Transverse colon (tissue), 4 donors: ENCODE results near the gene CYFIP2. TPM values are rescaled to one million over a fixed set of nuclear protein-coding genes. Genes with fewer than 3 reads are reported as not detected.

Source experiments
- DNase-seq: peaks from one replicate; pipeline ENCODE4 v3.0.0-alpha.2; 2019
- H3K27ac ChIP-seq, 4 donors: fragments of 200-600 bp; sonication (generic); 2 replicates each; pipeline ENCODE4 v1.5.1; 2016 to 2018; ENCODE audit warnings: inconsistent platforms in 4 of 4
- H3K27me3 ChIP-seq: fragments of 200-600 bp; sonication (generic); 2 replicates; pipeline ENCODE4 v1.5.1; 2017; ENCODE audit warnings: inconsistent platforms
- H3K36me3 ChIP-seq, 4 donors: fragments of 200-600 bp; sonication (generic); 2 replicates each; pipeline ENCODE4 v1.5.1; 2017 to 2019; ENCODE audit warnings: inconsistent platforms in 4 of 4
- H3K4me1 ChIP-seq, 4 donors: fragments of 200-600 bp; sonication (generic); 2 replicates each; pipeline ENCODE4 v1.5.1; 2017 to 2020; ENCODE audit warnings: inconsistent platforms in 4 of 4
- H3K4me3 ChIP-seq, 4 donors: fragments of 200-600 bp; sonication (generic); 1 replicate in 1 of 4; 2 replicates in 3 of 4; pipeline versions ENCODE4 v1.5.1 to v1.6.1; 2017 to 2019; ENCODE audit warnings: inconsistent platforms in 4 of 4
- H3K9me3 ChIP-seq, 2 donors: fragments of 200-600 bp; sonication (generic); 2 replicates each; pipeline ENCODE4 v1.5.1; 2017 to 2019; ENCODE audit warnings: inconsistent platforms in 2 of 2
- CTCF ChIP-seq, 5 experiments: fragments of 200-600 bp in 3 of 5; fragments of 450-650 bp in 2 of 5; sonication (generic) in 3 of 5; IDR thresholded peaks; 1 replicate in 2 of 5; 2 replicates in 3 of 5; pipeline ENCODE4 v1.5.1; 2016 to 2017; ENCODE audit warnings: antibody characterized with exemption in 5 of 5, inconsistent platforms in 3 of 5, mild to moderate bottlenecking in 2 of 5, moderate library complexity in 1 of 5
- EP300 ChIP-seq: sonication (generic); formaldehyde crosslinking; IDR thresholded peaks from one replicate; pipeline ENCODE4 v1.6.1; 2017; ENCODE audit warnings: antibody characterized with exemption, low read depth
- POLR2A ChIP-seq: fragments of 450-650 bp; IDR thresholded peaks from one replicate; pipeline ENCODE4 v1.6.1; 2016; ENCODE audit warnings: antibody characterized with exemption, mild to moderate bottlenecking, moderate library complexity
- POLR2AphosphoS5 ChIP-seq, 3 donors: sonication (generic); formaldehyde crosslinking; IDR thresholded peaks; one replicate each; pipeline ENCODE4 v1.6.1; 2016; ENCODE audit warnings: antibody characterized with exemption in 3 of 3
- WGBS, 2 donors: methylation state at CpG; one replicate each; pipeline ENCODE4 v1.1.5; 2018; ENCODE audit warnings: low coverage in 1 of 2; 5-methylcytosine and 5-hydroxymethylcytosine counted together
- in situ Hi-C, 4 donors: fragments of 200-750 bp; cut with MboI; loops; one replicate each; pipeline versions ENCODE4 v1.15.0 to v1.15.1; 2017; ENCODE audit warnings: low sequenced_read_pairs in 3 of 4, low pct_ligation_motif_present in 1 of 4, low pct_unique_long_range_greater_than_20kb in 1 of 4
- intact Hi-C: fragments of 100-400 bp; cut with DNase I; formaldehyde crosslinking; loops from one replicate; pipeline ENCODE4 v1.15.1; 2023; ENCODE audit warnings: low total_unique reads
- total RNA-seq, 4 donors: library from RNA; depleted of rRNA; stranded (reverse); fragments of >200 nt; gene quantifications; one replicate each; pipeline ENCODE4 v1.1.0, GENCODE V29; 2016

The CYFIP2 gene
- total RNA-seq, 4 donors from 2014 or later, result 34.0 to 134 (median 41.6) TPM

GRCh38 chr5:157295247-157295646 is 29.3 kb downstream of the CYFIP2 start:
- intact Hi-C loops (loop anchor here (5.0 kb wide), 1 partner anchor 843 kb away; no protein-coding TSS in a partner anchor), in situ Hi-C loops (no loop called here)
- H3K27me3 ChIP-seq, result no peaks in the 10 kb centered on the region
- no peaks in the 10 kb centered on the region for H3K36me3 ChIP-seq
- H3K4me1 ChIP-seq, result peaks cover 0 to 5% (median 2%) of the 10 kb centered on the region in 4 donors
- H3K4me3 ChIP-seq, result no peak overlapping the region
- WGBS, 2 donors, result 43 to 44% methylated on average over 1 of the region's 1 CpG
- H3K27ac ChIP-seq, result no peak overlapping the region
- no peak for DNase-seq
- no peaks in the 10 kb centered on the region for H3K9me3 ChIP-seq
- TF ChIP-seq POLR2AphosphoS5 (IDR thresholded peaks at IDR 0.05), result no peak
- TF ChIP-seq EP300, result no peak
- TF ChIP-seq POLR2A, result no peak
- no peak for TF ChIP-seq CTCF (IDR thresholded peaks at IDR 0.05)

- intact Hi-C loops, result loop anchor here (10.0 kb wide), 1 partner anchor 46 kb away; no protein-coding TSS in a partner anchor
- no peak for DNase-seq
- Histone ChIP-seq H3K36me3 (no peaks in the 10 kb centered on the region), H3K9me3 (no peaks in the 10 kb centered on the region), H3K4me1 (no peaks in the 10 kb centered on the region), H3K27me3 (no peaks in the 10 kb centered on the region), H3K27ac (no peak overlapping the region), H3K4me3 (no peak overlapping the region)
- WGBS, 2 donors, result 95 to 100% methylated on average over 1 to 10 of the region's 10 CpGs
- TF ChIP-seq POLR2A, result no peak
- no peak for TF ChIP-seq EP300
- no peak for TF ChIP-seq CTCF (IDR thresholded peaks at IDR 0.05)
- TF ChIP-seq POLR2AphosphoS5 (IDR thresholded peaks at IDR 0.05), result no peak
- in situ Hi-C loops, result loop anchor here in 1 of 4 donors (25.0 kb wide), 1 partner anchor 138 kb away; the partner anchor contains the start of gene GARIN3
These were observed 34.6 kb downstream of the CYFIP2 start for GRCh38 chr5:157300564-157300963.

GRCh38 chr5:157301066-157301465 is 35.1 kb downstream of the CYFIP2 start:
- no peaks in the 10 kb centered on the region for H3K9me3 ChIP-seq
- H3K36me3 ChIP-seq, result no peaks in the 10 kb centered on the region
- no peak overlapping the region for H3K27ac ChIP-seq
- TF ChIP-seq POLR2AphosphoS5 (IDR thresholded peaks at IDR 0.05) (no peak), EP300 (no peak), POLR2A (no peak), CTCF (IDR thresholded peaks at IDR 0.05) (no peak)
- in situ Hi-C loops (loop anchor here in 1 of 4 donors (25.0 kb wide), 1 partner anchor 139 kb away; the partner anchor contains the start of gene GARIN3), intact Hi-C loops (loop anchor here (10.0 kb wide), 1 partner anchor 46 kb away; no protein-coding TSS in a partner anchor)
- no peaks in the 10 kb centered on the region for H3K27me3 ChIP-seq
- DNase-seq, result no peak
- no peak overlapping the region for H3K4me3 ChIP-seq
- no peaks in the 10 kb centered on the region for H3K4me1 ChIP-seq

GRCh38 chr5:157303023-157303422 is 37.1 kb downstream of the CYFIP2 start:
- Histone ChIP-seq H3K36me3 (no peaks in the 10 kb centered on the region), H3K27ac (no peak overlapping the region), H3K4me3 (no peak overlapping the region), H3K27me3 (no peaks in the 10 kb centered on the region), H3K4me1 (no peaks in the 10 kb centered on the region), H3K9me3 (no peaks in the 10 kb centered on the region)
- intact Hi-C loops, result loop anchor here (10.0 kb wide), 1 partner anchor 48 kb away; no protein-coding TSS in a partner anchor
- WGBS, 2 donors, result 75 to 100% methylated on average over 2 to 5 of the region's 5 CpGs
- in situ Hi-C loops, result loop anchor here in 1 of 4 donors (25.0 kb wide), 1 partner anchor 141 kb away; the partner anchor contains the start of gene GARIN3
- TF ChIP-seq POLR2A (no peak), POLR2AphosphoS5 (IDR thresholded peaks at IDR 0.05) (no peak), EP300 (no peak), CTCF (IDR thresholded peaks at IDR 0.05) (no peak)
- DNase-seq, result no peak
